K562 treated with DMSO at 1 percent for 24 hours (cell line): ENCODE results near the gene NEGR1. TPM values are rescaled to one million over a fixed set of nuclear protein-coding genes. Genes with fewer than 3 reads are reported as not detected.

Source experiments
- total RNA-seq: library from RNA; unstranded; fragments of 300-600 nt; gene quantifications from 2 replicates; pipeline ENCODE4 v1.2.3, GENCODE V29; 2022; ENCODE audit warnings: low read depth; ENCODE audit not compliant: insufficient read depth

The NEGR1 gene
- not detected in 2 replicates for total RNA-seq

GRCh38 chr1:72282271-72283021 is at the start of gene NEGR1:
Gene NEGR1, minus strand, starts transcription at chr1:72282539.

